Measurements from ENCODE around the gene TIMM44. TPM values are rescaled to one million over a fixed set of nuclear protein-coding genes. Genes with fewer than 3 reads are reported as not detected.

TIMM44 gene
- total and polyA plus RNA-seq, 3 donors from 2014 or later: 33.8 to 71.2 (median 68.0) TPM

DNA sequence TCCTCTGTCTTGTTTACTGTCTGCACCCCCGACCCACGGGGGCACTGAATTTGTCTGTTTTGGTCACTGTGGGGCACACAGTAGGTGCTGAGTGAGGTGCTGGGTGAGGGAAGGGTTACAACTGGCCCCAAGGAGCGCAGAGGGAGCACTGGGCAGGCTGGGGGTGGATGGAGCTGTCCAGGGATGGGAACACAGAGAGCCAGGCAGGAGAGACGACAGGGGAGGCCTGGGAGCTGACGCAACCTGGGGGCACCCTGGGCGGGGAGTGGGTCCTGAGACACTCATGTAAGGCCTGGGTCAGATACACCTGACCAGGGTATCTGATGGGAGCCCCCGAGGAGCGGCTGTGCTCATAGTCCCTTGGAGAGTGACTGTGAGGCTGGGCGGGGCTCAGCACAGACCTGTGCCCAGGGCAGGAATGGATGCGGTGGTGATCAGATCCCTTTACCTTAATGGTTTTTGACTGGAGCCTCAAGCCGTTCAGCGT lies 37.2 kb upstream of the TIMM44 start:
- 87 to 88% methylated on average over 11 to 12 of the region's 12 CpGs for WGBS, 2 donors
- Histone ChIP-seq H3K4me3 (no peak overlapping the region), H3K27me3 (no peaks in the 10 kb centered on the region), H3K9me3 (no peaks in the 10 kb centered on the region), H3K4me1 (no peaks in the 10 kb centered on the region), H3K27ac (no peak overlapping the region), H3K36me3 (ENCODE audit: low read depth, missing control alignments) (no peaks in the 10 kb centered on the region)
- intact Hi-C loops (cut with DNase I; ENCODE audit: low total_unique reads): no loop called here
- TF ChIP-seq, protein P1, sequence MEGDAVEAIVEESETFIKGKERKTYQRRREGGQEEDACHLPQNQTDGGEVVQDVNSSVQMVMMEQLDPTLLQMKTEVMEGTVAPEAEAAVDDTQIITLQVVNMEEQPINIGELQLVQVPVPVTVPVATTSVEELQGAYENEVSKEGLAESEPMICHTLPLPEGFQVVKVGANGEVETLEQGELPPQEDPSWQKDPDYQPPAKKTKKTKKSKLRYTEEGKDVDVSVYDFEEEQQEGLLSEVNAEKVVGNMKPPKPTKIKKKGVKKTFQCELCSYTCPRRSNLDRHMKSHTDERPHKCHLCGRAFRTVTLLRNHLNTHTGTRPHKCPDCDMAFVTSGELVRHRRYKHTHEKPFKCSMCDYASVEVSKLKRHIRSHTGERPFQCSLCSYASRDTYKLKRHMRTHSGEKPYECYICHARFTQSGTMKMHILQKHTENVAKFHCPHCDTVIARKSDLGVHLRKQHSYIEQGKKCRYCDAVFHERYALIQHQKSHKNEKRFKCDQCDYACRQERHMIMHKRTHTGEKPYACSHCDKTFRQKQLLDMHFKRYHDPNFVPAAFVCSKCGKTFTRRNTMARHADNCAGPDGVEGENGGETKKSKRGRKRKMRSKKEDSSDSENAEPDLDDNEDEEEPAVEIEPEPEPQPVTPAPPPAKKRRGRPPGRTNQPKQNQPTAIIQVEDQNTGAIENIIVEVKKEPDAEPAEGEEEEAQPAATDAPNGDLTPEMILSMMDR (IDR thresholded peaks at IDR 0.05): no peak
- no peak for TF ChIP-seq POLR2A (IDR thresholded peaks at IDR 0.05)
- no peak for DNase-seq

DNA sequence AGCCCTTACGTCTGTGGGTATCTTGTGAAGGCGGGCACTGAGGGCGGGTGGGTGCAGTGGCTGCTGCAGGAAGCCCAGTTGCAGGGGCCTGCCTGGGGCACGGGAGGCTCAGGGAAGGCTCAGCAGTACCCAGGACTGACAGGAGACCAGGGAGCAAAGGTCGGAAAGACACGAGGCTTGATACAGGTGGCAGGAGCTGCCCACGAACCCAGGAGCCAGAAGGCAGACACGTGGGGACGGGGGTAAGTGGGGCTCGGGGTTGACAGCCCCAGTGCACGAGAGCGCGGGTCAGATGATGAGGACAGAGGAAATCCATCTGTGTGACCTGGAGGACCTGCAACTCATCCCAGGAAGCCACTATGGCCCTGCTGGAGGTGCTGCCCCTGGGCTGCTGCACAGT lies 36.7 kb upstream of the TIMM44 start:
- H3K36me3 ChIP-seq (ENCODE audit: low read depth, missing control alignments): no peaks in the 10 kb centered on the region
- WGBS, 2 donors: 86 to 94% methylated on average over 13 of the region's 13 CpGs
- intact Hi-C loops (cut with DNase I; ENCODE audit: low total_unique reads): no loop called here

DNA sequence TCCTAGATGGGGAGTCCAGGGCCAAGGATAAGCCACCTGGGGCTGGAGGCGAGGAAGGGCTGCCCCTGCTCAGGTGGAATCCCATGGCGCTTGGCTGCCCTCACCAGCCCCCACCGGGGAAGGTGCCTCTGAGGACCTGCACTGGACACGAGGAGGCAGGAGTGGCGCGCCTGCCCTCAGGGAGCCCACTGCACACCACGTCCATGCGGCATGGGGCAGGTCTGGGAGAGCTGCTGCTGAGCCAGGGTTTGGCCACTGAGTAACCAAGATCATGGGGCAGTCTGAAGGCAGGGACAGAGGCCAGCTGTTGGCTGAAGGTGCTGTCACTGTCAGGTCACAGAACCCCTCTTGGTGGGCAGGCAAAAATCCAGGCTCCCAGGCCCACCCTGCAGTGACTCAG lies 36.1 kb upstream of the TIMM44 start:
- WGBS, 2 donors: 94 to 97% methylated on average over 7 to 8 of the region's 8 CpGs
- Histone ChIP-seq H3K9me3 (no peaks in the 10 kb centered on the region), H3K36me3 (ENCODE audit: low read depth, missing control alignments) (no peaks in the 10 kb centered on the region), H3K4me1 (no peaks in the 10 kb centered on the region), H3K27me3 (no peaks in the 10 kb centered on the region), H3K4me3 (no peak overlapping the region), H3K27ac (no peak overlapping the region)
- TF ChIP-seq, protein P1 (IDR thresholded peaks at IDR 0.05): no peak
- TF ChIP-seq POLR2A (IDR thresholded peaks at IDR 0.05): no peak
- intact Hi-C loops (cut with DNase I; ENCODE audit: low total_unique reads): no loop called here
- no peak for DNase-seq

More for the DNA sequence above, 36.7 kb upstream of the TIMM44 start:
- Histone ChIP-seq H3K4me1 (no peaks in the 10 kb centered on the region), H3K27ac (no peak overlapping the region), H3K9me3 (no peaks in the 10 kb centered on the region), H3K27me3 (no peaks in the 10 kb centered on the region), H3K4me3 (no peak overlapping the region)
- no peak for TF ChIP-seq POLR2A (IDR thresholded peaks at IDR 0.05)
- TF ChIP-seq, protein P1 (IDR thresholded peaks at IDR 0.05): no peak
- DNase-seq: no peak

DNA sequence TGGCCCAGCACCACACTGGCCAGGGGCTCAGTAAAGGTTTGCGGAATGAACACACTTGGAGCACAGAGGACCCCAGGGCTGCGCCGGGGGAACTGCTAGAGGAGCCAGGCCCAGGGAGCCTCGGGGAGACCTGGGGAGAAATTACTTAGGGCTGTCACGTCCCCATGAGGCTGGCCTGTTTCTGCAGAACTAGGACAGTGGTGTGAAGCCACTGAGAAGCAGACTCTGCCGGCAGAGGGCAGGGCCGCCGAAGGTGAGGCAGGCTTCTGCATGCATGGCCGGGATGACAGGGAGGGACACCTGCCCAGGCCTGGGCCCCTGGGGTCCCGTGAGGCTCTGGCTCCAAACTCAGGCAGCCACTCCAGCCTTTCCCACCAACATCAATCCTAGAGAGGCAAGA lies 35.5 kb upstream of the TIMM44 start:
- Histone ChIP-seq H3K27me3 (no peaks in the 10 kb centered on the region), H3K4me1 (no peaks in the 10 kb centered on the region), H3K4me3 (no peak overlapping the region), H3K27ac (no peak overlapping the region), H3K9me3 (no peaks in the 10 kb centered on the region), H3K36me3 (ENCODE audit: low read depth, missing control alignments) (no peaks in the 10 kb centered on the region)
- TF ChIP-seq, protein P1 (IDR thresholded peaks at IDR 0.05): no peak
- TF ChIP-seq POLR2A (IDR thresholded peaks at IDR 0.05): no peak
- WGBS, 2 donors: 78 to 93% methylated on average over 5 to 6 of the region's 10 CpGs
- intact Hi-C loops (cut with DNase I; ENCODE audit: low total_unique reads): no loop called here
- no peak for DNase-seq

DNA sequence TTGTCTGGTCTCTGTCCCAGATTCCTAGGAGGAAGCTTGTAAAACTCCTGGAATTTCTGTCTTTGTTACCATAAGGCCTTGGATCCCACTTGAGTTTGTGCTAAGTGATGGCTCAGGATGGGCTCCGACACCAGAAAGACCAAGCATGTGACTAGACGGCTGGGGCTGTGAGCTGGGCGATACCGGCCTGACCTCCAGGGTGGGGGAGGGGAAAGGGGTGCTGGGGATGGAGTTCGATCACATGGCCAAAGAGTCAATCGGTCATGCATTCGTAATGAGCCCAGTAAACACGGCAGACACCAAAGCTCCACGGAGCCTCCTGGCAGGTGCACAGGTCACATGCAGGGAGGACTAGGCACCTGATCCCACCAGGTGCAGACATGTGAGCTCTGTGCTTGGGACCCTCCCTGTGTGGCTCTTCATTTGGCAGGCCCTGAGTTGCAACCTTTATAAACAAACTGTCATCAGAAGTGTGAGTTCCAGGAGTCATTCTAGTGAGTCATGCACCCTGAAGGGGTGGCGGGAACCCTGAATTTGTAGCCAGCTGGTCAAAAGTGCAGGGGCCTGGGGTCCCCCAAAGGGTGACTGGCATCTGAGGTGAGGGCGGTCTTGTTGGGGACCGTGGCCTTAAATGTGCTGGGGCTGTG lies 34.8 kb upstream of the TIMM44 start:
- no peaks in the 10 kb centered on the region for H3K9me3 ChIP-seq
- no peak overlapping the region for H3K4me3 ChIP-seq
- intact Hi-C loops (cut with DNase I; ENCODE audit: low total_unique reads): no loop called here
- no peak for TF ChIP-seq POLR2A (IDR thresholded peaks at IDR 0.05)
- H3K27ac ChIP-seq: no peak overlapping the region
- WGBS, 2 donors: 85 to 89% methylated on average over 9 to 12 of the region's 12 CpGs
- H3K36me3 ChIP-seq (ENCODE audit: low read depth, missing control alignments): no peaks in the 10 kb centered on the region
- H3K27me3 ChIP-seq: no peaks in the 10 kb centered on the region
- DNase-seq: no peak
- no peaks in the 10 kb centered on the region for H3K4me1 ChIP-seq

All from testis (tissue), 3 donors.